GM21381 (cell line): ENCODE results near the gene SLC38A10.

Experiments
- ATAC-seq: cut with Tn5 transposase; IDR thresholded peaks from one replicate; pipeline ENCODE4 v1.9.1; 2021; ENCODE audit warnings: mild to moderate bottlenecking, moderate library complexity; ENCODE audit not compliant: unreplicated experiment

The SLC38A10 gene

GRCh38 chr17:81331527-81332043 is 36.5 kb upstream of the SLC38A10 start:
- no peak for ATAC-seq

- no peak for ATAC-seq
Observed at GRCh38 chr17:81330884-81331245, 35.8 kb upstream of the SLC38A10 start.

GRCh38 chr17:81329927-81330883 is 35.1 kb upstream of the SLC38A10 start:
- no peak for ATAC-seq

GRCh38 chr17:81328978-81329926 is 34.1 kb upstream of the SLC38A10 start:
- ATAC-seq: no peak

GRCh38 chr17:81328489-81328888 is 33.4 kb upstream of the SLC38A10 start:
- ATAC-seq: no peak

- ATAC-seq: no peak
Observed at GRCh38 chr17:81325714-81326358, 30.7 kb upstream of the SLC38A10 start.

- ATAC-seq: no peak
Observed at GRCh38 chr17:81324851-81325713, 30.0 kb upstream of the SLC38A10 start.

- no peak for ATAC-seq
Observed at GRCh38 chr17:81324177-81324850, 29.2 kb upstream of the SLC38A10 start.

GRCh38 chr17:81323411-81323868 is 28.3 kb upstream of the SLC38A10 start:
- ATAC-seq: no peak

- ATAC-seq: no peak
Observed at GRCh38 chr17:81323083-81323369, 27.9 kb upstream of the SLC38A10 start.

GRCh38 chr17:81322271-81323082 is 27.4 kb upstream of the SLC38A10 start:
- ATAC-seq: no peak

GRCh38 chr17:81317961-81318605 is 23.0 kb upstream of the SLC38A10 start:
- ATAC-seq: no peak

- no peak for ATAC-seq
Observed at GRCh38 chr17:81317530-81317821, 22.4 kb upstream of the SLC38A10 start.

- no peak for ATAC-seq
Observed at GRCh38 chr17:81315885-81316391, 20.8 kb upstream of the SLC38A10 start.

- ATAC-seq: no peak
Observed at GRCh38 chr17:81315129-81315884, 20.2 kb upstream of the SLC38A10 start.

- no peak for ATAC-seq
Observed at GRCh38 chr17:81314398-81315081, 19.4 kb upstream of the SLC38A10 start.
